ENCODE measurements around the gene CELF2.

Gene CELF2

GRCh38 chr10:11354823-11355222 lies 337.2 kb downstream of the CELF2 start:
- no peak overlapping the region for H3K4me3 ChIP-seq (ENCODE audit: low read length)
- no peak for DNase-seq (ENCODE audit: low read depth)
- TF ChIP-seq CTCF (IDR thresholded peaks at IDR 0.05; ENCODE audit: insufficient read depth, low read depth, low read length, missing control alignments): no peak

GRCh38 chr10:11355592-11355991 lies 337.9 kb downstream of the CELF2 start:
- no peak overlapping the region for H3K4me3 ChIP-seq (ENCODE audit: low read length)
- TF ChIP-seq CTCF (IDR thresholded peaks at IDR 0.05; ENCODE audit: insufficient read depth, low read depth, low read length, missing control alignments): no peak

GRCh38 chr10:11357439-11357838 lies 339.8 kb downstream of the CELF2 start:
- no peak for DNase-seq (ENCODE audit: low read depth)
- no peak for TF ChIP-seq CTCF (IDR thresholded peaks at IDR 0.05; ENCODE audit: insufficient read depth, low read depth, low read length, missing control alignments)

More at GRCh38 chr10:11355592-11355991, 337.9 kb downstream of the CELF2 start:
- no peak for DNase-seq (ENCODE audit: low read depth)

GRCh38 chr10:11358011-11358410 lies 340.3 kb downstream of the CELF2 start:
- H3K4me3 ChIP-seq (ENCODE audit: low read length): no peak overlapping the region
- TF ChIP-seq CTCF (IDR thresholded peaks at IDR 0.05; ENCODE audit: insufficient read depth, low read depth, low read length, missing control alignments): no peak
- no peak for DNase-seq (ENCODE audit: low read depth)

More at GRCh38 chr10:11357439-11357838, 339.8 kb downstream of the CELF2 start:
- no peak overlapping the region for H3K4me3 ChIP-seq (ENCODE audit: low read length)

GRCh38 chr10:11358923-11359575 lies 341.4 kb downstream of the CELF2 start:
- no peak for DNase-seq (ENCODE audit: low read depth)
- H3K4me3 ChIP-seq (ENCODE audit: low read length): no peak overlapping the region
- no peak for TF ChIP-seq CTCF (IDR thresholded peaks at IDR 0.05; ENCODE audit: insufficient read depth, low read depth, low read length, missing control alignments)

GRCh38 chr10:11359869-11360268 lies 342.2 kb downstream of the CELF2 start:
- no peak overlapping the region for H3K4me3 ChIP-seq (ENCODE audit: low read length)
- TF ChIP-seq CTCF (IDR thresholded peaks at IDR 0.05; ENCODE audit: insufficient read depth, low read depth, low read length, missing control alignments): no peak
- DNase-seq (ENCODE audit: low read depth): no peak

- TF ChIP-seq CTCF (IDR thresholded peaks at IDR 0.05; ENCODE audit: insufficient read depth, low read depth, low read length, missing control alignments): no peak
- no peak for DNase-seq (ENCODE audit: low read depth)
- no peak overlapping the region for H3K4me3 ChIP-seq (ENCODE audit: low read length)
Measured at GRCh38 chr10:11363497-11363896, 345.8 kb downstream of the CELF2 start.

All from epithelial cell of esophagus (primary cell).